ENCODE results near the gene SAMD1. TPM values are rescaled to one million over a fixed set of nuclear protein-coding genes. Genes with fewer than 3 reads are reported as not detected.

The SAMD1 gene
- polyA plus RNA-seq, 3 donors = 0.78 to 19.4 (median 1.4) TPM

GRCh38 chr19:14117668-14118164 lies 27.2 kb upstream of the SAMD1 start, which contains the start of gene PRKACA:
PRKACA (minus strand) TSS chr19:14117762; CDS start chr19:14117547, 215 bp downstream.
- no peaks in the 10 kb centered on the region for H3K36me3 ChIP-seq (replicated peaks in 1 of 2; ENCODE audit: control insufficient read depth in 1 of 2, insufficient read depth in 2 of 2, low read length in 2 of 2)
- peak within 1 kb of the TSS; percentile 91 to 96 for H3K4me3 Mint-ChIP-seq
- no peaks in the 10 kb centered on the region for H3K9me3 Mint-ChIP-seq
- peak within 1 kb of the TSS; percentile 98 to 99 for H3K27ac ChIP-seq (ENCODE audit: low read depth in 1 of 2, low read length in 2 of 2)
- H3K9me3 ChIP-seq (replicated peaks in 1 of 2; ENCODE audit: control insufficient read depth in 1 of 2, insufficient read depth in 1 of 2, low read length in 2 of 2) = no peaks in the 10 kb centered on the region
- H3K9ac ChIP-seq (ENCODE audit: insufficient read depth, low read length, poor library complexity, severe bottlenecking) = peak within 1 kb of the TSS; percentile 95
- H3K4me1 Mint-ChIP-seq = peaks cover 65% of the 10 kb centered on the region
- peaks cover 68% of the 10 kb centered on the region for H3K79me2 ChIP-seq (ENCODE audit: insufficient read depth, low read length)
- peak within 1 kb of the TSS; percentile 100 for H3K27ac Mint-ChIP-seq
- H2AFZ ChIP-seq (ENCODE audit: insufficient read depth, low read depth, low read length, poor library complexity, severe bottlenecking) = peak within 1 kb of the TSS; percentile 29
- DNase-seq = peak; percentile 96 to 98 (median 98)
- peak within 1 kb of the TSS; percentile 99 for H3K4me2 ChIP-seq (replicated peaks; ENCODE audit: extremely low read depth, low read length, poor library complexity, severe bottlenecking)
- H3K4me1 ChIP-seq (ENCODE audit: control insufficient read depth in 1 of 2, insufficient read depth in 2 of 2, low read length in 2 of 2) = peaks cover 63 to 69% of the 10 kb centered on the region in 2 donors
- peak within 1 kb of the TSS; percentile 88 to 99 (median 90) for H3K4me3 ChIP-seq (replicated peaks in 1 of 3; ENCODE audit: low read depth in 2 of 3, low read length in 3 of 3)
- intact Hi-C loops (cut with micrococcal nuclease) = loop anchor here (2.0 to 5.0 kb wide), 3 partner anchors 35 to 115 kb away; no protein-coding TSS in a partner anchor
- peaks cover 0 to 1% (median 0%) of the 10 kb centered on the region in 3 donors for H3K27me3 Mint-ChIP-seq (ENCODE audit: low read depth in 3 of 3)
- TF ChIP-seq CTCF (IDR thresholded peaks at IDR 0.05) = no peak
- peaks cover 3 to 22% of the 10 kb centered on the region in 2 donors for H3K36me3 Mint-ChIP-seq
- under 1% methylated on average over 67 of the region's 67 CpGs for WGBS (ENCODE audit: insufficient coverage)
- peaks cover 42% of the 10 kb centered on the region for H4K20me1 ChIP-seq (ENCODE audit: insufficient read depth, low read length)
- H3K27me3 ChIP-seq (ENCODE audit: control insufficient read depth in 2 of 2, insufficient read depth in 2 of 2, low read length in 2 of 2) = no peaks in the 10 kb centered on the region

- peaks cover 49% of the 10 kb centered on the region for H4K20me1 ChIP-seq (ENCODE audit: insufficient read depth, low read length)
- no peak for DNase-seq
- peak overlapping the region; percentile 99 for H3K4me2 ChIP-seq (replicated peaks; ENCODE audit: extremely low read depth, low read length, poor library complexity, severe bottlenecking)
- peaks cover 69 to 76% of the 10 kb centered on the region in 2 donors for H3K4me1 ChIP-seq (ENCODE audit: control insufficient read depth in 1 of 2, insufficient read depth in 2 of 2, low read length in 2 of 2)
- peak overlapping the region; percentile 29 for H2AFZ ChIP-seq (ENCODE audit: insufficient read depth, low read depth, low read length, poor library complexity, severe bottlenecking)
- intact Hi-C loops (cut with micrococcal nuclease) = loop anchor here (2.0 to 5.0 kb wide), 3 partner anchors 35 to 115 kb away; no protein-coding TSS in a partner anchor
- peaks cover 0 to 17% of the 10 kb centered on the region in 2 donors for H3K36me3 Mint-ChIP-seq
- H3K27me3 Mint-ChIP-seq (ENCODE audit: low read depth in 3 of 3) = peaks cover 0 to 1% (median 0%) of the 10 kb centered on the region in 3 donors
- no peaks in the 10 kb centered on the region for H3K36me3 ChIP-seq (replicated peaks in 1 of 2; ENCODE audit: control insufficient read depth in 1 of 2, insufficient read depth in 2 of 2, low read length in 2 of 2)
- H3K4me3 Mint-ChIP-seq = peak overlapping the region; percentile 91 to 95
- H3K4me3 ChIP-seq (replicated peaks in 1 of 3; ENCODE audit: low read depth in 2 of 3, low read length in 3 of 3) = peak overlapping the region; percentile 88 to 99 (median 90)
- peaks cover 73% of the 10 kb centered on the region for H3K79me2 ChIP-seq (ENCODE audit: insufficient read depth, low read length)
- under 1% methylated on average over 33 of the region's 33 CpGs for WGBS (ENCODE audit: insufficient coverage)
- peak overlapping the region; percentile 80 to 97 (median 90) for H3K27ac Mint-ChIP-seq
- peak overlapping the region; percentile 50 to 86 for H3K27ac ChIP-seq (ENCODE audit: low read depth in 1 of 2, low read length in 2 of 2)
- peaks cover 71% of the 10 kb centered on the region for H3K4me1 Mint-ChIP-seq
- no peak for TF ChIP-seq CTCF (IDR thresholded peaks at IDR 0.05)
- no peaks in the 10 kb centered on the region for H3K9me3 ChIP-seq (replicated peaks in 1 of 2; ENCODE audit: control insufficient read depth in 1 of 2, insufficient read depth in 1 of 2, low read length in 2 of 2)
- no peaks in the 10 kb centered on the region for H3K9me3 Mint-ChIP-seq
- H3K9ac ChIP-seq (ENCODE audit: insufficient read depth, low read length, poor library complexity, severe bottlenecking) = peak overlapping the region; percentile 82
- H3K27me3 ChIP-seq (ENCODE audit: control insufficient read depth in 2 of 2, insufficient read depth in 2 of 2, low read length in 2 of 2) = no peaks in the 10 kb centered on the region
Measured at GRCh38 chr19:14116918-14117578, 26.5 kb upstream of the SAMD1 start.
